Breast epithelium (tissue), 4 donors: Measurements from ENCODE around the gene TCF4. TPM values are rescaled to one million over a fixed set of nuclear protein-coding genes. Genes with fewer than 3 reads are reported as not detected.

Experiments used
- DNase-seq, 2 donors: peaks; one replicate each; pipeline ENCODE4 v3.0.0-alpha.2; 2019; ENCODE audit warnings: low spot score in 2 of 2
- H3K27ac ChIP-seq, 2 donors: fragments of 200-600 bp; sonication (generic) in 1 of 2; one replicate each; pipeline ENCODE4 v1.5.1; 2016 to 2019; ENCODE audit warnings: mild to moderate bottlenecking in 1 of 2
- H3K27me3 ChIP-seq, 2 donors: fragments of 200-600 bp; sonication (generic) in 1 of 2; one replicate each; pipeline versions ENCODE4 v1.5.1 to v1.6.0; 2017 to 2019; ENCODE audit warnings: control low read depth in 1 of 2, mild to moderate bottlenecking in 1 of 2
- H3K36me3 ChIP-seq: fragments of 200-600 bp; one replicate; pipeline ENCODE4 v1.5.1; 2019
- H3K4me1 ChIP-seq, 2 donors: fragments of 200-600 bp; sonication (generic); one replicate each; pipeline ENCODE4 v1.5.1; 2016 to 2019; ENCODE audit warnings: control low read depth in 1 of 2
- H3K4me3 ChIP-seq, 3 donors: fragments of 200-600 bp; sonication (generic); 1 replicate in 2 of 3; 2 replicates in 1 of 3; pipeline ENCODE4 v1.5.1; 2016 to 2019; ENCODE audit warnings: mild to moderate bottlenecking in 3 of 3, moderate library complexity in 2 of 3
- H3K9me3 ChIP-seq, 2 donors: fragments of 200-600 bp; sonication (generic) in 1 of 2; one replicate each; pipeline ENCODE4 v1.5.1; 2016 to 2019; ENCODE audit warnings: control low read depth in 1 of 2
- CTCF ChIP-seq, 3 donors: fragments of 450-650 bp; IDR thresholded peaks; one replicate each; pipeline ENCODE4 v1.5.1; 2016 to 2017; ENCODE audit warnings: antibody characterized with exemption in 3 of 3, mild to moderate bottlenecking in 3 of 3, moderate library complexity in 3 of 3
- POLR2A ChIP-seq: fragments of 450-650 bp; IDR thresholded peaks from one replicate; pipeline ENCODE4 v1.6.1; 2016; ENCODE audit warnings: antibody characterized with exemption, mild to moderate bottlenecking, moderate library complexity
- POLR2AphosphoS5 ChIP-seq, 3 donors: sonication (generic); formaldehyde crosslinking; IDR thresholded peaks; one replicate each; pipeline ENCODE4 v1.6.1; 2017; ENCODE audit warnings: antibody characterized with exemption in 3 of 3
- intact Hi-C: fragments of 100-400 bp; cut with DNase I; formaldehyde crosslinking; loops from one replicate; pipeline ENCODE4 v1.15.1; 2023; ENCODE audit warnings: low total_unique reads
- total RNA-seq, 3 donors: library from RNA; depleted of rRNA; stranded (reverse); fragments of >200 nt; gene quantifications; one replicate each; pipeline ENCODE4 v1.1.0, GENCODE V29; 2016

The TCF4 gene
- total RNA-seq, 3 donors from 2014 or later, result 79.6 to 133 (median 114) TPM

DNA sequence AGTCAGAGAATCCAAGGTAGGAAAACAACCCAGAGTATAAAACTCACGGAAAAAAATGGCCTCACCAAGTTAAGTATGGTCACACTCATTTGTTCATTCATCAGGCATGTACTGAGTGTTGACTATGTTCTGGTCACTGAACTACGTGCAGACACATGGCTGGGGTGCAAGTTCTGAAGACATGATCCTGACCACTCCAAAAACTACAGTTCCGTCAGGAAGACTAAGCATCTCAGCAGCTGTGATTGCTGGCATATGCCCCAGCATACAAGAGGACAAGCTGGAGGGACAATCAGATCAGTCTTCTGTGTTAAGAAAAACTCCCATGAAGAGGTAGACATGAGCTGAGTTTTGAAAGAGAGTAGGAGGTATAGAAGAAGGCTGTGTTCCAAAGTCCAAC is 72.8 kb downstream of the TCF4 start:
- no peaks in the 10 kb centered on the region for H3K36me3 ChIP-seq
- H3K27me3 ChIP-seq, result no peaks in the 10 kb centered on the region
- no peaks in the 10 kb centered on the region for H3K4me1 ChIP-seq
- intact Hi-C loops, result no loop called here
- no peak for DNase-seq
- no peaks in the 10 kb centered on the region for H3K9me3 ChIP-seq
- no peak overlapping the region for H3K4me3 ChIP-seq
- no peak overlapping the region for H3K27ac ChIP-seq
- TF ChIP-seq POLR2AphosphoS5 (IDR thresholded peaks at IDR 0.05) (no peak), CTCF (IDR thresholded peaks at IDR 0.05) (no peak), POLR2A (no peak)

DNA sequence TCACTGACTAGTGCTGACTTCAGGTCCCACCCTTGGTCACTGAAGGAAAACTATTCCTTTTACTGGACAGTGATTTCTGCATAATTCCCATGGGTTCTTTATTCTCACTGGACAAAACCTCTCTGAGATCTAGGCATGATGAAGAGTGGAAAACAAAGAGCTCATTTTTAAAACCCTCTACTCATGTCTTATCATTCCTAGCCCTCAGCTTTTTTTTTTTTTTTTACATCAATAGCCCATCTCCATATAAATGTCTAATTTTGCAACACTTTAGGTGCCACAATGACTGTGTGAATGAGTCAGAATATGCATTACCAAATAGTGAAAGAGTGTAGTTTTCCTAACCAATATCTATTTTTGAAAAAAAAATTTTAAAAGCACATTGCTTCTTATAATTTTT is 74.8 kb downstream of the TCF4 start:
- H3K27ac ChIP-seq, result peak overlapping the region in 1 of 2 donors; percentile 1
- no peaks in the 10 kb centered on the region for H3K4me1 ChIP-seq
- DNase-seq, result no peak
- intact Hi-C loops, result no loop called here
- TF ChIP-seq CTCF (IDR thresholded peaks at IDR 0.05), result no peak
- no peaks in the 10 kb centered on the region for H3K27me3 ChIP-seq
- H3K9me3 ChIP-seq, result no peaks in the 10 kb centered on the region
- H3K4me3 ChIP-seq, result no peak overlapping the region
- no peaks in the 10 kb centered on the region for H3K36me3 ChIP-seq

DNA sequence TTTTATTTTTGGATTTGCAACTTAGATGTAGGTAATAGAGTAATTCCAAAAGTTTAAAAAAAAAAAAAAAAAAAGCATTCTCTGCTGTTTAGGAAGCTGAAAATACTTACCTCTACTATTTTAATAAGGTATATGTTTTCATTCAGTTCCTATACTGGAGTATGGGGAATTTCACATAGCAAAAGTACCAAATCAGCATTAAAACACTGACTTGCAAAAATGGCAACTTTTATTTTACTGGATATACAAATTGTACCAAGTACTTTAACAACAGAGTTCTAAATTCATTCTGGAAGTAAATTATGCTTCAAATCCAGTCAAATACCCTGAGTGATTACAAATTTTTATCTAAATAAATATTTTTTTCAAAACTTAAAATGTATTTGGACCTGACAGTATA is 76.7 kb downstream of the TCF4 start:
- Histone ChIP-seq H3K9me3 (no peaks in the 10 kb centered on the region), H3K27ac (peak overlapping the region in 1 of 2 donors; percentile 73), H3K4me3 (no peak overlapping the region), H3K27me3 (no peaks in the 10 kb centered on the region), H3K36me3 (no peaks in the 10 kb centered on the region), H3K4me1 (no peaks in the 10 kb centered on the region)
- TF ChIP-seq POLR2A (no peak), CTCF (IDR thresholded peaks at IDR 0.05) (no peak), POLR2AphosphoS5 (IDR thresholded peaks at IDR 0.05) (no peak)
- intact Hi-C loops, result no loop called here
- no peak for DNase-seq

- H3K4me3 ChIP-seq, result peak overlapping the region in 1 of 3 donors; percentile 4
- intact Hi-C loops, result no loop called here
- H3K36me3 ChIP-seq, result no peaks in the 10 kb centered on the region
- no peaks in the 10 kb centered on the region for H3K9me3 ChIP-seq
- no peaks in the 10 kb centered on the region for H3K4me1 ChIP-seq
- no peak for DNase-seq
- TF ChIP-seq POLR2A (no peak), POLR2AphosphoS5 (IDR thresholded peaks at IDR 0.05) (peak in 2 of 3 donors; percentile 39 to 81), CTCF (IDR thresholded peaks at IDR 0.05) (no peak)
- H3K27me3 ChIP-seq, result no peaks in the 10 kb centered on the region
- H3K27ac ChIP-seq, result peak overlapping the region; percentile 52 to 73
These were observed 77.2 kb downstream of the TCF4 start for GRCh38 chr18:55510809-55511208.

GRCh38 chr18:55509631-55510324 is 78.2 kb downstream of the TCF4 start:
- TF ChIP-seq POLR2A, result no peak
- no peak for TF ChIP-seq POLR2AphosphoS5 (IDR thresholded peaks at IDR 0.05)
- no peak for TF ChIP-seq CTCF (IDR thresholded peaks at IDR 0.05)

More at GRCh38 chr18:55509631-55510324, 78.2 kb downstream of the TCF4 start:
- intact Hi-C loops, result loop anchor here (5.0 kb wide), 1 partner anchor 252 kb away; no protein-coding TSS in a partner anchor
- peak overlapping the region in 2 of 3 donors; percentile 11 to 41 for H3K4me3 ChIP-seq
- no peaks in the 10 kb centered on the region for H3K9me3 ChIP-seq
- no peaks in the 10 kb centered on the region for H3K27me3 ChIP-seq
- H3K36me3 ChIP-seq, result no peaks in the 10 kb centered on the region
- H3K27ac ChIP-seq, result peak overlapping the region; percentile 52 to 73
- no peaks in the 10 kb centered on the region for H3K4me1 ChIP-seq
- DNase-seq, result no peak
